Thyroid gland (tissue), 4 donors: ENCODE data around the gene ANKRD61.
"Not testable (repeated sequence)": the region's sequence is repeated elsewhere in the genome, so short reads cannot be mapped to it uniquely, and the experiment has no call there.

Source experiments
- CTCF ChIP-seq, 6 experiments: fragments of 200-600 bp in 3 of 6; fragments of 450-650 bp in 3 of 6; sonication (generic) in 3 of 6; IDR thresholded peaks; one replicate each; pipeline ENCODE4 v1.5.1; 2016 to 2019; ENCODE audit warnings: antibody characterized with exemption in 6 of 6, mild to moderate bottlenecking in 2 of 6, inconsistent platforms in 1 of 6, moderate library complexity in 1 of 6
- POLR2A ChIP-seq, 2 donors: fragments of 450-650 bp; IDR thresholded peaks; one replicate each; pipeline ENCODE4 v1.6.1; 2017; ENCODE audit warnings: antibody characterized with exemption in 2 of 2, mild to moderate bottlenecking in 2 of 2, moderate library complexity in 1 of 2

GRCh38 chr7:6059941-6060340 lies 28.8 kb downstream of the ANKRD61 start:
- not testable (repeated sequence) for TF ChIP-seq CTCF, POLR2A (IDR thresholded peaks at IDR 0.05)
